Endothelial cell of umbilical vein (primary cell): Measurements from ENCODE around the gene AKAP13.

Experiments used
- EZH2 ChIP-seq: IDR thresholded peaks from 2 replicates; pipeline ENCODE4 v1.6.1; 2012; ENCODE audit warnings: borderline replicate concordance, low read depth, mild to moderate bottlenecking, moderate library complexity, low read length, inconsistent platforms; ENCODE audit not compliant: severe bottlenecking
- TF ChIP-seq, protein P1 (sequence below), 2 donors: IDR thresholded peaks; 1 replicate in 1 of 2; 2 replicates in 1 of 2; pipeline ENCODE4 v1.5.1; 2011; ENCODE audit warnings: low read length in 2 of 2, mild to moderate bottlenecking in 2 of 2, moderate library complexity in 2 of 2, control low read depth in 1 of 2, inconsistent platforms in 1 of 2, low read depth in 1 of 2; ENCODE audit not compliant: insufficient read depth in 1 of 2; ENCODE audit errors: extremely low read depth in 1 of 2

DNA sequence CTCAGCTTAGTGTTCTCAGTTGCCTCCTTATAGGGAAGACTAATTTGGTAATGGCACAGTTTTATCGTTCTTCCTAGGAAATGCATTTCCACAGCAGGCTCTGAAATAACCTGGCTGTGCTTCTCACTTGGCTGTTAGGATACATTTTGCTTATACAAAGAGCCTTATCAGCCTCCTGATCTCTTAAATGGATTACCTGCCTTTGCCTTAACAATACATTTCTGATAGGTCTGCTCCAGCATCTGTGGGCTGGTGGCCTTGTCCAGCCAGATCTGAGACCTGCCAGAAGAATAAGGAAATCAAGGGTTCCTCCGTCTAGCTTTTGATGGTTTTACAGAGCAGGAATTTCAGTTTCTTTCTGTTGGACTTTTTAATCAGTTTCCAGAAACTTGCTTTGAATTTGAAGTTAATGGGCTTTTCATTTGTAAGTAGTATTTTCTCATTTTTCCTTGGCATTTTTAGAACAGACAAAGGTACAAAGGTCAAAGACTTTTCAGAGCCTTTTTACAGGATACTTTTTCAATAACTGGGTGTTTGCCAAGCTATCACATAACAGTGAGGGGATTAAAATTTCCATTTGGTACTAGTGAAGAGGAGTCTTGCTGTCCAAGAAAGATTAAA is 116.3 kb downstream of the AKAP13 start:
- TF ChIP-seq, protein P1, sequence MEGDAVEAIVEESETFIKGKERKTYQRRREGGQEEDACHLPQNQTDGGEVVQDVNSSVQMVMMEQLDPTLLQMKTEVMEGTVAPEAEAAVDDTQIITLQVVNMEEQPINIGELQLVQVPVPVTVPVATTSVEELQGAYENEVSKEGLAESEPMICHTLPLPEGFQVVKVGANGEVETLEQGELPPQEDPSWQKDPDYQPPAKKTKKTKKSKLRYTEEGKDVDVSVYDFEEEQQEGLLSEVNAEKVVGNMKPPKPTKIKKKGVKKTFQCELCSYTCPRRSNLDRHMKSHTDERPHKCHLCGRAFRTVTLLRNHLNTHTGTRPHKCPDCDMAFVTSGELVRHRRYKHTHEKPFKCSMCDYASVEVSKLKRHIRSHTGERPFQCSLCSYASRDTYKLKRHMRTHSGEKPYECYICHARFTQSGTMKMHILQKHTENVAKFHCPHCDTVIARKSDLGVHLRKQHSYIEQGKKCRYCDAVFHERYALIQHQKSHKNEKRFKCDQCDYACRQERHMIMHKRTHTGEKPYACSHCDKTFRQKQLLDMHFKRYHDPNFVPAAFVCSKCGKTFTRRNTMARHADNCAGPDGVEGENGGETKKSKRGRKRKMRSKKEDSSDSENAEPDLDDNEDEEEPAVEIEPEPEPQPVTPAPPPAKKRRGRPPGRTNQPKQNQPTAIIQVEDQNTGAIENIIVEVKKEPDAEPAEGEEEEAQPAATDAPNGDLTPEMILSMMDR (IDR thresholded peaks at IDR 0.05; ENCODE audit: extremely low read depth in 1 of 2, insufficient read depth in 1 of 2, low read depth in 1 of 2, low read length in 2 of 2) = no peak
- no peak for TF ChIP-seq EZH2
